GM18951 (cell line): ENCODE data around the gene PIP5K1B.
"Not testable (repeated sequence)": the region's sequence is repeated elsewhere in the genome, so short reads cannot be mapped to it uniquely, and the experiment has no call there.

Source experiments
- POLR2A ChIP-seq: IDR thresholded peaks from 4 replicates; pipeline ENCODE4 v1.6.1; 2011; ENCODE audit warnings: mild to moderate bottlenecking; ENCODE audit not compliant: insufficient read length, insufficient read depth; ENCODE audit errors: extremely low read depth
- in situ Hi-C: fragments of 300-500 bp; cut with MboI; formaldehyde crosslinking; loops from one replicate; pipeline ENCODE4 v1.12.0; 2022; ENCODE audit warnings: low sequenced_read_pairs, mixed read lengths, inconsistent platforms; ENCODE audit not compliant: unreplicated experiment

The PIP5K1B gene

DNA sequence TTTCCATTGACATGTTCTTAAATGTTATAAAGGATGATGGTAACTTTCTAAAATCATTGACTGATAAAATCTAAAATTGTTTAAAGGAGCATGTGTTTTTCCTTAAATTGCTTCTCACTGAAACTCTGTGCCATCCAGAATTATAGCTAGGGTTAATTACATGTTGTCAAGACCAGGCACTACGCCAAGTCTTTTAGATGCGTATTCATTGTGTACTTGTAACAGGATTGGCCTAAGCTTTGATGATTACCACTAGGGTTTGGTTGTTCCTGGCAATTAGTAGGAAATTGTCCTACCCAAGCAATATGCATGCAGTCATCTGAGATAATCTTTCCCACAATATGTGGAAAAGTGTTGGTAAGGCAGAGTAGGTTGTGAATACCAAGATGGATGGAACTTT lies 265.1 kb downstream of the PIP5K1B start:
- TF ChIP-seq POLR2A = no peak
- in situ Hi-C loops = no loop called here

DNA sequence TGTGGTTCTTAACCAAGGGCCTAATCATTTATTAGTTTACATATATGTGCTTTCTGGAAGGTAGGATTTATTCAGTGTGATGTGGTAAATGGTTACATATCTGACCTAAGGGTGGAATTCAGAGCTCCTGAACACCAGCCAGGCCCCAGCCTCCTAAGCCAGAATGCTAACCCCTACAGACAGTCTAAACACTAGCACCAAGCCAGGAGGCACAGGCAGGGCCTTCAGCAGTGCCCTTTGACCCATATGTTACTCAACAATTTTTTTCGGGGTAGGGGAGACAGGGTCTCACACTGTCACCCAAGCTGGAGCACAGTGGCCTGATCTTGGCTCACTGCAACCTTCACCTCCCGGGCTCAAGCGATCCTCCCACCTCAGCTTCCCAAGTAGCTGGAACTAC lies 268.6 kb downstream of the PIP5K1B start:
- in situ Hi-C loops = no loop called here
- no peak for TF ChIP-seq POLR2A

DNA sequence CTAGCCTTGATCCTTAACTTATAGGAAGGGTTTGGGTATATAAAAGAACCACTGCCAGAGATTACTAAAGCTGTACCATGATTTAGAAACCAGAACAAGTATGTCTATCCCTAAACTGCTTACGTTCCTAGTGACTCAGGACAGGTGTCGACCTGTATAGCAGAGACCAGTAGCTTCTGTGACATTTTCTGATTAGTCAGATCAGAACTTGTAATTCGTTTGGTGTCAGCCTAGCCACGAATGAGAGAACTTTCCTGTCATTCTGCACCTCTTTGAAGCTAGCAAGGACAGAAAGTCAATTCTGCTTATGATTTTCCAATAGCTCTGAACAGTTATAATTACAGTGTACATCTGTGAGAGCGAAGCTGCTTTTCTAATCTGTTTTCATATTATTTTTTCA lies 269.4 kb downstream of the PIP5K1B start:
- in situ Hi-C loops = no loop called here

DNA sequence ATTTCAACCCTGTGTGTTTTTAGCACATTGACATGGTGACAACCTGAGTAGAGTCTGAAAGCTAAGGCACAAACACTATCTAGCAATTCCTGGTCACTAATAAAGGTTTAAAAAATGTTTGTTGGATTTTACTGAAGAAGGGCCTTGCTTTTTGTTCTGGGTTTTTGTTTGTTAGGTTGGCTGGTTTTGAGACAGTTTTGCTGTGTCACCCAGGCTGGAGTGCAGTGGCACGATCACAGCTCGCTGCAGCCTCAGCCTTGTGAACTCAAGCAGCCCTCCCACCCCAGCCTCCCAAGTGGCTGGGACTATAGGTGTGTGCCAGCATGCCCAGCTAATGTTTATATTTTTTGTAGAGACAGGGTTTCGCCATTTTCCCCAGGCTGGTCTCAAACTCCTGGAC lies 269.9 kb downstream of the PIP5K1B start:
- in situ Hi-C loops = no loop called here
- no peak for TF ChIP-seq POLR2A

More for the DNA sequence above, 269.4 kb downstream of the PIP5K1B start:
- TF ChIP-seq POLR2A = no peak

DNA sequence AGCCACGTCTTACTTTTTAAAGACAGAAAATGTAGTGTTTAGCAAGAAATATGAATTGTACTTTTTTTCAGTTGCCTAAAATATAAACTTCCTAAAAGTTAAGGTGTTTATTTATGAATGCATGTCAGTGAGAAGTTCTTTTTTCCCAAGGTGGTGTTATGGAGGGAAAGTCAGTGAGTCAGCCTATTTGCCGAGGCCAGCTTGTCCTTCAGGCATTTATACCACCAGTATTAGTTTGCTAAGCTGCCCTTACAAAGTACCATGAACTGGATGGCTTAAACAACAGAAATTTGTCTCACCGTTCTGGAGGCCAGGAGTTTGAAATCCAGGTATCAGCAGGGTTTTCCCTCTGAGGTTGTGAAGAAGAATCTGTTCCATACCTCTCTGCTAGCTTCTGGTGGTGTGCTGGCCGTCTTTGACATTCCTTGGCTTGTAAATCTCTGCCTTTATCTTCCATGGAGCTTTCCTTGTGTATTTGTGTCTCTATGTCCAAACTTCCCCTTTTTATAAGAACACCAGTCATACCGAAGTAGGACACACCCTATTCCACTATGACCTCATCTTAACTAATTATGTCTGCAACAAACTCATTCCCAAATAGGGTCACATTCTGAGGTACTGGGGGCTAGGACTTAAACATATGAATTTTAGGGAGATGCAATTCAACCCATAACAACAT lies 270.5 kb downstream of the PIP5K1B start:
- no peak for TF ChIP-seq POLR2A
- in situ Hi-C loops = no loop called here

DNA sequence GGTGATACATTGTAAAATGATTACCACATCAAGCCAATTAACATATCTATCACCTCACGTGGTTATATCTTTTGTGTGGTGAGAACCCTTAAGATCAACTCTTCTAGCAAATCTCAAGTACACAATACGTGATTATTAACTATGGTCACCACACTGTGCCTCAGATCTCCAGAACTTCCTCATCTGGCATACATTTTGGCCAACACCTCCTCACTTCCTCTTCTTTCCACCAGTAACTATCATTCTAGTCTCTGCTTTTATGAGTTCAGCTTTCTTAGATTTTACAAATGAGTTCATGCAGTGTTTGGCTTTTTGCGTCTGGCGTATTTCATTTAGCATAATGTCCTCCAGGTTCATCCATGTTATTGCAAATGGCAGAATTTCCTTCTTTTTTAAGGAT lies 273.0 kb downstream of the PIP5K1B start:
- TF ChIP-seq POLR2A = no peak
- in situ Hi-C loops = no loop called here

DNA sequence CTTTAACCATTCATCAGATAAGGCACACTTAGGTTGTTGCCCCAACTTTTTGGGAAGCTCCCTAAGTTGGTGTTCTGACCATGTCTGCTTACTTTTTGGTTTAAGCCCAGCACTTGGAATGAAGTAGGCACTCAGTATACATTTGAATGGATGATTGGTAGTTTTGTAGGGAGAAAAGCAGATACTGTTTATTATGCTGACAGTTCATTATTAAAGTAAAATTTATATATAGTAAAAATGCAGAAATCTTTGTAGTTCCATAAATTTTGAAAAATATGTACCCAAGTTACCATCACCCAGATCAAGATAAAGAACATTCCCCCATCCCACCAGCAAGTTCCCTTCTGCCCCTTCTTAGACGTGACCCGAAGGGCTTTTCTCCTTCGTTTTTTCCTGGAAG lies 273.5 kb downstream of the PIP5K1B start:
- TF ChIP-seq POLR2A = no peak
- in situ Hi-C loops = no loop called here

DNA sequence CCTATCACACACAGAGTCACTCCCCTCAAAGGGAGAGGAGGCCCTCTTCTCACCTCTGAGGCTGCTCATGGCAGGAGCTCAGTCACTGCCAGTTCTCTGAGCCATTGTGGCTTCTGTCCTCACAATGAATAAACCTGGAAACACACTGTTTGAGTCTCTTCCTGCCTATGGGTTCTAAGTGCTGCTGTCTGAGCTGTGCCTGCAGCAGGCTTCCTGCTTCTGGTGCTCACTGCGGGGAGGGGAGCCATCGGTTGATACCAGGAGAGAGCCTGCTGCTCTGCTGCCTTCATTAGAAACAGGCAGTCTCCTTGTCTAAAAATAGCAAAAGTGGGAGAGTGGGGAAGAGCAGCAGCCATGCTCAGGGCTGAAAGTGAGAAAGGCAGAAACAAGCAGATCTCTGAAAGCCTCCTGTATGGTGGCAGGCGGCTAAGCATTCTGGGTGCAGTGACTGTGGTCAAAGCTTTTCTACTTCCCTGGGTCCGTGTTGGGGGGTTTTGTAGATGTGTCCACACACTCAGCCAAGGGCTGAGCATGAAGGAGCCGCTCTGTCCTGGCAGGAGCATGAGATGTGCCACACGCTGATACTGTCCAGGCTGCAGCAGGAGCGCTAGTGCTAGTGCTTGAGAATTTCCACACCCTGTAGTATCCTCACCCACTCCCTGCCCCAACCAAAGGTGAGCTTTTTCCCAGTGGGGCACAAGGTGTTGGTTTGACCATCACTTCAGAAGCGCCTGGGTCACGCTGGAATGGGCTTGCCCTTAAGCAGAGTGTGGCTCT lies 274.7 kb downstream of the PIP5K1B start:
- peak; percentile 26 for TF ChIP-seq POLR2A
- in situ Hi-C loops = no loop called here

DNA sequence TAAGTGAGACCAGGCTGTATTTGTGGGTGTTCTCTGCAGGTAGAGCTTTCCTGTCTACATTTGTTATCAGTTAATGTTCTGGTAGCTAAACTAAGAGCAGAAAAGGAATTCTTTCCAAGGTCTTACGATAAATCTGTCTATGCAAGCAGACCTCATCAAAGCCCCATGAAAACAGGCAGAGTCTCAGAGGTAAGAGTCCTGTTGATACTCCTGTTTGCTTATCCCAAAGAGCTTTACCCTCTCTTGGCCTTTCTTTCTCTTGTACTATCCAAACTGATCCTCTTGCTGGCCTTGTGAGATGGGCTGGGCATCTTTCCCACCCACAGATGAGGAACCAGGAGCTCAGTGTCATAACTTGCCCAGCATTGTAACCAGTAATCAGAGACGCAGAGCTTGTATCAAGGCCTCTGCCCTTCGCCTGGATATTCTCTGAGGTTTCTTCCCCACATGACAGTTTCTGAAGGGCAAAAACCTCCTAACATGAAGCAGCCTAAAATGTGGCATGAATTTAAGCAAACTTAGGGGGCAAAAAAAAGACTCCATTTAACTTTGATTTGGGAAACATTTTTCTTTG lies 275.4 kb downstream of the PIP5K1B start:
- in situ Hi-C loops = no loop called here
- no peak for TF ChIP-seq POLR2A

DNA sequence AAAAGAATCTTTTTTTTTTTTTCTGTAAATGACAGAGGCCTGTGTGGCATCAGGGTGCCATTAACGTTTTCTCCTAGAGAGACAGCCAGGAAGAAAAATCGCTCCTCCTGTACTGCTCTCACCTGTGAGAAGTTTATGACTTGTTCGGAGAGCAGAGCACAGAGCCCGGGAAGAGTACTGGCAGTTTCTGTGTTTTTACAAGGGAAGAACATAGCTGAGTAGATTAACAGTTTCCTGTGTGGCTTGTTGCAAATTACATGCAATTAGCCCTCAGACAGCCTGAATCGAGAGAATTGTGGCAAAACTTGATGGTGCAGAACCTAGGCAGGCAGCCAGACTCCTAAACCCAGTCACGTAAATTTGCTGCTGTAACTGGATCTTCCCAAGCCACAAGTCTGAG lies 276.7 kb downstream of the PIP5K1B start:
- no peak for TF ChIP-seq POLR2A
- in situ Hi-C loops = no loop called here

DNA sequence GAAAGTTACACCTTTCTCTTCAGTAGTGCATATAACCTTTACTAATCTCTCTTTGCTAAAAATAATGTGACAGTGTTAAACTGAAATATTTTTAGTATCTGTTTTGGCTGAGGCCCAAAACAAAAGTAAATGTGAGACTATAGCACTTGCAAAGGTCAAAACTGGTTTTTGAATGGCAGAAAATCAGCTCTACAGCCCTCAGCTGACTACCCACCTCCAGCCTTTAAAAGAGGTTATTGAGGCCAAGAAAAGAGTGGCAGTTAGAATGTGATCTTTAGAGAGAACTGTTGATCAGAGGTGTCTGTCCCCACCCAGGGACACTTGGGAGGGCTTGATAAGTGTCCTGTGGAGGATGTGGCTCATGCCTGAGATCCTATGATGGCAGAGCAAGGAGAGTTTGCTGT lies 278.0 kb downstream of the PIP5K1B start:
- in situ Hi-C loops = no loop called here
- TF ChIP-seq POLR2A = peak; percentile 15

DNA sequence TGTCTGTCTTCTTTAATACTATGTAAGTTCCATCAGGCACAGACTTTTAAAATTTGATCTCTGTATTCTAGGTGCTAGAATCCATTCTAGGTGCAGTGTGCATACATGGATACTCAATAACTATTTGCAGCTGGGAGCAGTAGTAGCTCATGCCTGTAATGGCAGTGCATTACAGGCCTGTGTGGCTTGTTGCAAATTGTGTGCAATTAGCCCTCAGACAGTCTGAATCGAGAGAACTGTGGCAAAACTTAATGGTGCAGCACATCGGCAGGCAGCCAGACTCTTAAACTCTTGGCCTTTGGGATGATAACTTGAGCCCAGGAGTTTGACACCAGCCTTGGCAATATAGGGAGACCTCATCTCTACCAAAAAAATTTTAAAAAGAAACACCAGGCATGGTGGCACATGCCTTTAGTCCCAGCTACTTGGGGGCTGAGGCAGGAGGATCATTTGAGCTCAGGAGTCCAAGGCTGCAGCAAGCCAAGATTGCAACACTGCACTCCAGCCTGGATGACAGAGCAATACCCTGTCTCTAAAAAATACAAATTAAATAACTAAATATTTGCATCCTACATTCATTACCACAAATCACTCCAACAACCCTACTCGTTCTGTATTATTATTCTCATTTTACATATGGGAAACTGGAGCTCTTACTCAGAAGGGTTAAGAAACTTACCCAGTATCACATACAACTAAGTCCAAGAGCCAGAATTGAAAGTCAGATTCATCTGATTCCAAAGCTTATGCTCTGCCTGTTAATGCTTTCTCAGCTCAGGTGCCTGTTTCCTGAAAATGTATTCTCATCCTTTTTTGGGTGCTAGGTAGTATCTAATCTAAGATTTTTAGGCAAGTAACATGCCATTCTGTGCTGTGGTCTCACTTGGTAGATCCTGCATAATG lies 278.7 kb downstream of the PIP5K1B start:
- in situ Hi-C loops = no loop called here
- TF ChIP-seq POLR2A = no peak

DNA sequence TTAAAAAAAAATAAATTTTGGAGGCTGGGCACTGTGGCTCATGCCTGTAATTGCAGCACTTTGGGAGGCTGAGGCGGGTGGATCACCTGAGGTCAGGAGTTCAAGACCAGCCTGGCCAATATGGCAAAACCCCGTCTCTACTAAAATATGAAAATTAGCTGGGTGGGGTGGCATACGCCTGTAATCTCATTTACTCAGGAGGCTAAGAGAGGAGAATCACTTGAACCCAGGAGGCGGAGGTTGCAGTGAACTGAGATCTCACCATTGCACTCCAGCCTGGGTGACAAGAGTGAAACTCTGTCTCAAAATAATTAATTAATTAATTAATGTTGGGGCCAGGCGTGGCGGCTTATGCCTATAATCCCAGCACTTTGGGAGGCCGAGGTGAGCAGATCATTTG lies 281.9 kb downstream of the PIP5K1B start:
- in situ Hi-C loops = not testable (repeated sequence)
